Keratinocyte (primary cell): ENCODE data around the gene PLA2G15.

Source experiments
- CTCF ChIP-seq, 3 experiments: IDR thresholded peaks in 1 of 3; conservative IDR thresholded peaks in 1 of 3; optimal IDR thresholded peaks in 1 of 3; 2 replicates in 2 of 3; 3 replicates in 1 of 3; pipeline versions ENCODE3 to v1.5.1; 2011; ENCODE audit warnings: low read length in 3 of 3, mild to moderate bottlenecking in 3 of 3, moderate library complexity in 2 of 3, control low read depth in 1 of 3, inconsistent platforms in 1 of 3; ENCODE audit not compliant: insufficient read depth in 2 of 3; ENCODE audit errors: extremely low read depth in 1 of 3
- EZH2 ChIP-seq: IDR thresholded peaks from one replicate; pipeline ENCODE4 v1.6.1; 2012; ENCODE audit warnings: inconsistent platforms, mild to moderate bottlenecking, low read length, moderate library complexity

GRCh38 chr16:68197250-68197649 lies 47.9 kb upstream of the PLA2G15 start:
- TF ChIP-seq CTCF (optimal IDR thresholded peaks at IDR 0.05 in 1 of 3, IDR thresholded peaks at IDR 0.05 in 1 of 3, conservative IDR thresholded peaks at IDR 0.05 in 1 of 3; ENCODE audit: extremely low read depth in 1 of 3, insufficient read depth in 2 of 3, low read length in 3 of 3) (no peak), EZH2 (no peak)
